NK-92 (cell line): Measurements from ENCODE around the gene ROCK2.

Experiments used
- DNase-seq: peaks from one replicate; lab custom pipeline; 2025; ENCODE audit not compliant: unreplicated experiment; lab: John Stamatoyannopoulos, UW

ROCK2 gene

GRCh38 chr2:11367170-11367730 is 22.8 kb upstream of the ROCK2 start:
- DNase-seq: no peak

GRCh38 chr2:11366326-11366741 is 21.9 kb upstream of the ROCK2 start:
- no peak for DNase-seq

- DNase-seq: no peak
These were observed 20.9 kb upstream of the ROCK2 start for GRCh38 chr2:11365096-11365879.

- DNase-seq: no peak
These were observed 20.1 kb upstream of the ROCK2 start for GRCh38 chr2:11364565-11364887.

- no peak for DNase-seq
These were observed 19.6 kb upstream of the ROCK2 start for GRCh38 chr2:11363868-11364564.

GRCh38 chr2:11359865-11360264 is 15.4 kb upstream of the ROCK2 start:
- no peak for DNase-seq

- DNase-seq: no peak
These were observed 13.1 kb upstream of the ROCK2 start for GRCh38 chr2:11357428-11357972.

GRCh38 chr2:11356764-11357163 is 12.3 kb upstream of the ROCK2 start:
- DNase-seq: no peak

GRCh38 chr2:11355194-11356053 is 11.0 kb upstream of the ROCK2 start:
- DNase-seq: no peak

GRCh38 chr2:11354363-11355154 is 10.1 kb upstream of the ROCK2 start:
- DNase-seq: no peak

GRCh38 chr2:11352781-11353537 is 8.5 kb upstream of the ROCK2 start:
- DNase-seq: no peak

GRCh38 chr2:11348209-11348749 is 3.8 kb upstream of the ROCK2 start:
- no peak for DNase-seq

- DNase-seq: no peak
These were observed 3.0 kb upstream of the ROCK2 start for GRCh38 chr2:11347403-11347959.

- no peak for DNase-seq
These were observed 1.6 kb upstream of the ROCK2 start for GRCh38 chr2:11346023-11346482.

GRCh38 chr2:11344956-11345677 is 681 bp upstream of the ROCK2 start:
- DNase-seq: no peak

GRCh38 chr2:11343650-11344341 is 640 bp downstream of the ROCK2 start:
- no peak for DNase-seq

GRCh38 chr2:11343368-11343649 is 1.1 kb downstream of the ROCK2 start:
- DNase-seq: no peak
